HepG2 (cell line): ENCODE data around the gene CYP20A1. TPM values are rescaled to one million over a fixed set of nuclear protein-coding genes. Genes with fewer than 3 reads are reported as not detected.
"Not testable (repeated sequence)": the region's sequence is repeated elsewhere in the genome, so short reads cannot be mapped to it uniquely, and the experiment has no call there.

Experiments used
- ATAC-seq: fragments of 200-7000 bp; cut with Tn5 transposase; 3 replicates; pipeline ENCODE4 v1.9.1; 2020; ENCODE audit warnings: mild to moderate bottlenecking, moderate library complexity
- BruUV-seq: library from RNA; stranded (reverse); fragments of 400-500 nt; replicated peaks from 2 replicates; lab custom pipeline; 2021; lab: Mats Ljungman, UMichigan
- CTCF ChIA-PET: fragments of 300-600 bp; formaldehyde crosslinking; extraction: SDS; loops from one replicate; lab custom pipeline; 2021; ENCODE audit warnings: low total read pairs, inconsistent platforms, low intra/inter-chr PET ratio; lab: Yijun Ruan, JAX
- POLR2A ChIA-PET: fragments of 350-600 bp; sonication (Branson Sonifier 250); formaldehyde crosslinking; loops from one replicate; lab custom pipeline; 2020; ENCODE audit warnings: antibody characterized with exemption, inconsistent platforms; lab: Yijun Ruan, JAX
- DNase-seq: peaks from one replicate; pipeline ENCODE4 v3.0.0-alpha.2; 2015; ENCODE audit warnings: low spot score
- FAIRE-seq: peaks from 3 replicates; lab custom pipeline; 2011; peaks lifted over from hg19 to GRCh38; lab: Jason Lieb, UNC
- H2AFZ ChIP-seq: one replicate; pipeline ENCODE4 v1.6.1; 2011; ENCODE audit warnings: low read length, inconsistent platforms
- H3K27ac ChIP-seq: fragments of 300-600 bp; 3 replicates; pipeline ENCODE4 v1.8.0; 2011; ENCODE audit warnings: mixed run types, mild to moderate bottlenecking, mixed read lengths, low read length, inconsistent platforms; ENCODE audit not compliant: insufficient read depth; ENCODE audit errors: extremely low read length
- H3K27me3 ChIP-seq, 2 experiments: fragments of 200-600 bp in 1 of 2; 2 replicates in 1 of 2; 3 replicates in 1 of 2; pipeline versions ENCODE4 v1.6.0 to v1.8.0; 2011; ENCODE audit warnings: low read length in 2 of 2, mild to moderate bottlenecking in 2 of 2, moderate library complexity in 2 of 2, inconsistent platforms in 1 of 2; ENCODE audit not compliant: insufficient read depth in 2 of 2, control insufficient read depth in 1 of 2
- H3K36me3 ChIP-seq, 2 experiments: fragments of 200-600 bp in 1 of 2; replicated peaks in 1 of 2; 2 replicates in 1 of 2; 3 replicates in 1 of 2; pipeline versions ENCODE4 v1.5.1 to v1.8.0; 2011; ENCODE audit warnings: low read length in 2 of 2, inconsistent platforms in 1 of 2; ENCODE audit not compliant: insufficient read depth in 2 of 2, control insufficient read depth in 1 of 2
- H3K4me1 ChIP-seq: 2 replicates; pipeline ENCODE4 v1.5.1; 2012; ENCODE audit warnings: low read length, inconsistent platforms; ENCODE audit not compliant: insufficient read depth
- H3K4me2 ChIP-seq: 2 replicates; pipeline ENCODE4 v1.6.0; 2011; ENCODE audit warnings: low read depth, low read length, inconsistent platforms
- H3K4me3 ChIP-seq, 3 experiments: fragments of 200-600 bp in 1 of 3; sonication (generic), shearing (Covaris generic) in 1 of 3; replicated peaks in 1 of 3; 2 replicates each; pipeline ENCODE4 v1.5.1; 2011 to 2016; ENCODE audit warnings: low read length in 3 of 3, inconsistent platforms in 2 of 3, low read depth in 2 of 3, mild to moderate bottlenecking in 2 of 3, control low read depth in 1 of 3, mixed read lengths in 1 of 3; ENCODE audit not compliant: insufficient read depth in 1 of 3
- H3K79me2 ChIP-seq: one replicate; pipeline ENCODE4 v1.6.1; 2011; ENCODE audit warnings: low read length, inconsistent platforms; ENCODE audit not compliant: insufficient read depth
- H3K9ac ChIP-seq: 2 replicates; pipeline ENCODE4 v1.6.0; 2011; ENCODE audit warnings: mild to moderate bottlenecking, low read depth, low read length, inconsistent platforms; ENCODE audit not compliant: insufficient read depth
- H3K9me3 ChIP-seq: 2 replicates; pipeline ENCODE4 v1.5.1; 2012; ENCODE audit warnings: mild to moderate bottlenecking, low read length
- H4K20me1 ChIP-seq: 2 replicates; pipeline ENCODE4 v1.6.0; 2011; ENCODE audit warnings: inconsistent platforms, mild to moderate bottlenecking, low read length, moderate library complexity; ENCODE audit not compliant: insufficient read depth
- ATRX ChIP-seq: sonication (generic); formaldehyde crosslinking; IDR thresholded peaks from 2 replicates; pipeline ENCODE4 v1.4.0; 2020; ENCODE audit warnings: missing genetic modification reagents, borderline replicate concordance
- CBFB ChIP-seq: sonication (generic); formaldehyde crosslinking; IDR thresholded peaks from 2 replicates; pipeline ENCODE4 v1.4.0; 2020; ENCODE audit warnings: missing genetic modification reagents
- GTF2F1 ChIP-seq: fragments of 150-350 bp; IDR thresholded peaks from 2 replicates; pipeline ENCODE4 v1.6.1; 2014; ENCODE audit warnings: low read length
- HNRNPK ChIP-seq: fragments of 200-400 bp; formaldehyde crosslinking; IDR thresholded peaks from 2 replicates; pipeline ENCODE4 v1.6.1; 2018; ENCODE audit warnings: low read length, low read depth, moderate library complexity, mild to moderate bottlenecking; ENCODE audit not compliant: poor library complexity, severe bottlenecking
- KAT7 ChIP-seq: IDR thresholded peaks from 2 replicates; pipeline ENCODE4 v1.6.1; 2018; ENCODE audit warnings: borderline replicate concordance, missing compliant biosample characterization
- NFIB ChIP-seq: sonication (generic); formaldehyde crosslinking; IDR thresholded peaks from 2 replicates; pipeline ENCODE4 v1.9.0; 2021; ENCODE audit warnings: missing genetic modification reagents, mild to moderate bottlenecking, borderline replicate concordance
- NONO ChIP-seq, 2 experiments: fragments of 450-650 bp in 1 of 2; sonication (generic) in 1 of 2; formaldehyde crosslinking in 1 of 2; IDR thresholded peaks in 1 of 2; conservative IDR thresholded peaks in 1 of 2; 2 replicates each; pipeline versions ENCODE4 v1.6.1 to v1.8.0; 2017 to 2022; ENCODE audit warnings: mild to moderate bottlenecking in 1 of 2, missing genetic modification reagents in 1 of 2, moderate library complexity in 1 of 2
- PCBP1 ChIP-seq: fragments of 200-400 bp; formaldehyde crosslinking; IDR thresholded peaks from 2 replicates; pipeline ENCODE4 v1.6.1; 2017; ENCODE audit warnings: mild to moderate bottlenecking, low read depth, low read length, borderline replicate concordance
- RNF2 ChIP-seq: fragments of 450-650 bp; conservative IDR thresholded peaks from 2 replicates; pipeline ENCODE4 v1.6.1; 2016; ENCODE audit warnings: low read depth
- TBX3 ChIP-seq: fragments of 450-650 bp; IDR thresholded peaks from 2 replicates; pipeline ENCODE4 v1.6.1; 2017; ENCODE audit warnings: antibody characterized with exemption, mild to moderate bottlenecking, inconsistent platforms, borderline replicate concordance
- ZBTB42 ChIP-seq: sonication (generic); formaldehyde crosslinking; IDR thresholded peaks from 2 replicates; pipeline ENCODE4 v1.5.0; 2020; ENCODE audit warnings: mild to moderate bottlenecking, missing genetic modification reagents
- ZBTB49 ChIP-seq: sonication (generic); formaldehyde crosslinking; IDR thresholded peaks from 2 replicates; pipeline ENCODE4 v1.4.0; 2020; ENCODE audit warnings: missing genetic modification reagents, borderline replicate concordance
- ZFP36L2 ChIP-seq: sonication (generic); formaldehyde crosslinking; IDR thresholded peaks from 2 replicates; pipeline ENCODE4 v1.4.0; 2020; ENCODE audit warnings: missing genetic modification reagents
- ZNF230 ChIP-seq: sonication (generic); formaldehyde crosslinking; IDR thresholded peaks from 2 replicates; pipeline ENCODE4 v1.4.0; 2020; ENCODE audit warnings: mild to moderate bottlenecking, missing genetic modification reagents
- ZNF619 ChIP-seq: sonication (generic); formaldehyde crosslinking; IDR thresholded peaks from 2 replicates; pipeline ENCODE4 v1.4.0; 2020; ENCODE audit warnings: mild to moderate bottlenecking, missing genetic modification reagents
- WGBS: methylation state at CpG from one replicate; pipeline ENCODE4 v1.1.6; 2017; ENCODE audit warnings: low lambda C conversion rate; 5-methylcytosine and 5-hydroxymethylcytosine counted together
- in situ Hi-C: cut with HindIII; loops from 2 replicates; pipeline ENCODE4 v1.10.0; 2017; ENCODE audit warnings: low pct_unique_long_range_greater_than_20kb; ENCODE audit not compliant: extremely low pct_ligation_motif_present
- intact Hi-C: fragments of 100-400 bp; cut with micrococcal nuclease; formaldehyde crosslinking; loops from one replicate; pipeline ENCODE4 v1.10.0; 2022; ENCODE audit not compliant: unreplicated experiment
- polyA plus RNA-seq, 8 experiments: library from polyadenylated mRNA; depleted of rRNA in 3 of 8; stranded (reverse) in 7 of 8; unstranded in 1 of 8; fragments of >200 nt; fragmentation: Illumina TruSeq in 4 of 8; extraction: Trizol in 4 of 8; gene quantifications; 2 replicates each; pipeline versions ENCODE4 v1.2.1 to v1.2.3, GENCODE V29; 2011 to 2016; ENCODE audit warnings: low read depth in 4 of 8, missing spikeins in 1 of 8, mixed read lengths in 1 of 8; ENCODE audit not compliant: insufficient read depth in 1 of 8
- total RNA-seq, 5 experiments: library from RNA; depleted of rRNA; stranded (reverse); fragments of >200 nt; fragmentation: Illumina TruSeq; extraction: Trizol; gene quantifications; 2 replicates each; pipeline ENCODE4 v1.2.3, GENCODE V29; 2016; ENCODE audit warnings: low read depth in 1 of 5

CYP20A1 gene
- total and polyA plus RNA-seq, 2 of the 13 experiments (the other 11 are each of a cell fraction or from before 2014, with no cell fraction given) = 9.6 to 35.3 TPM

- H3K36me3 ChIP-seq = peaks cover 4 to 10% of the 10 kb centered on the region in 2 experiments; a peak in 4 of 5 replicates
- DNase-seq (no peak), ATAC-seq (no peak), FAIRE-seq (no peak)
- no peak overlapping the region for H3K4me3 ChIP-seq
- no peak overlapping the region for H3K27ac ChIP-seq
- no peak overlapping the region for H3K9ac ChIP-seq
- in situ Hi-C loops = no loop called here
- no peaks in the 10 kb centered on the region for H3K4me1 ChIP-seq
- no peak overlapping the region for H3K4me2 ChIP-seq
- TF ChIP-seq NONO (IDR thresholded peaks at IDR 0.05) (no peak), NONO (CRISPR knock-in tag; conservative IDR thresholded peaks at IDR 0.05) (no peak), ZBTB49 (no peak), HNRNPK (no peak), GTF2F1 (no peak), PCBP1 (no peak), ZFP36L2 (CRISPR knock-in tag) (no peak), CBFB (CRISPR knock-in tag) (no peak), ZNF230 (CRISPR knock-in tag) (no peak), ATRX (CRISPR knock-in tag) (no peak), NFIB (no peak), ZBTB42 (CRISPR knock-in tag) (no peak), TBX3 (no peak), RNF2 (no peak), KAT7 (CRISPR knock-in tag) (no peak), ZNF619 (CRISPR knock-in tag) (no peak)
- peaks cover 25% of the 10 kb centered on the region for H3K79me2 ChIP-seq
- POLR2A ChIA-PET = no interaction called here
- no peaks in the 10 kb centered on the region for H3K9me3 ChIP-seq
- H2AFZ ChIP-seq = no peak overlapping the region
- WGBS = 76% methylated on average over 2 of the region's 2 CpGs
- CTCF ChIA-PET = no interaction called here
- no peaks in the 10 kb centered on the region for H4K20me1 ChIP-seq
- intact Hi-C loops = no loop called here
- no TSS peak for BruUV-seq
- H3K27me3 ChIP-seq = no peaks in the 10 kb centered on the region
Observed at GRCh38 chr2:203341741-203342310, 103.0 kb downstream of the CYP20A1 start.

- BruUV-seq, POLR2A ChIA-PET, H3K27ac ChIP-seq: not testable (repeated sequence)
Observed at GRCh38 chr2:203342374-203342773, 103.6 kb downstream of the CYP20A1 start.

More at GRCh38 chr2:203342374-203342773, 103.6 kb downstream of the CYP20A1 start:
- H3K27me3 ChIP-seq, intact Hi-C loops, in situ Hi-C loops, H4K20me1 ChIP-seq, H3K4me2 ChIP-seq, H3K36me3 ChIP-seq, ATAC-seq, H3K9me3 ChIP-seq, H3K9ac ChIP-seq, CTCF ChIA-PET, H3K4me1 ChIP-seq, H2AFZ ChIP-seq, DNase-seq, H3K4me3 ChIP-seq, FAIRE-seq: not testable (repeated sequence)
- 98% methylated on average over 4 of the region's 4 CpGs for WGBS
- H3K79me2 ChIP-seq = peaks cover 24% of the 10 kb centered on the region
